GM20431 (cell line): ENCODE data around the gene MEX3C.

Experiments
- in situ Hi-C: fragments of 300-500 bp; cut with MseI, MboI; formaldehyde crosslinking; loops from one replicate; pipeline ENCODE4 v1.15.0; 2020; ENCODE audit warnings: low sequenced_read_pairs; ENCODE audit not compliant: unreplicated experiment

The MEX3C gene

DNA sequence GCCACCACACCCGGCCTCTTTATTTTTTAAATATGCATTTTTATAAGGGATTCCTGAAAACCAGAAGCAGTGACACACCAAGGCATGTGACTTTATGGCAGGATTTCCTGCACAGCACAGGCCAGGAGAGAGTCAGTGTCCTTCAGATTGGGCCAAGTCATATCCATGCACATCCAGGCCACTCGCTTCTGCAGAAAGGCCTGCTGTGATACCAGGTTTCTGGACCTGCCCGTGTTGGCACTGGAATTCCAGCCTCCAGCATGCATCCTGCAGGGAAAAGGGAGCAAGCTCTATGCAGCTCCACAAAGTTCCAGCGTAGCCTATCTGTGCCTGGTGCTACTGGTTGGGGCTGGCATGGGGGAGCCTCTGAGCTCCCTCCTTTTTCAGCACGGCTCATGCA lies 36.8 kb downstream of the MEX3C start:
- in situ Hi-C loops: no loop called here

DNA sequence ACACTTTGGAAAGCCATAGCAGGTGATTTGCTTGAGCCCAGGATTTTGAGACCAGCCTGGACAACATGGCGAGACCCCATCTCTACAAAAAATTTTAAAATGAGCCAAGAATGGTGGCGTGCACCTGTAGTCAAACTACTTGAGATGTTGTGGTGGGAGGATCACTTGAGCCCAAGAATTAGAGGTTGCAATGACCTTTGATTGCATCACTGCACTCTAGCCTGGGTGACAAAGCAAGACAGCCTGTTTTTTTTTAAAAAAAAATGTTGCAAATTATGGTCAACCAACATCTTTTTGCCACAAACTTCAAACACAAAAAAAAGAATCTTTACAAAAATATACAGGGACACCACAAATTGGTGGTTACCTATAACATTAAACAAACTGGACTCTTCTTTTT lies 40.3 kb downstream of the MEX3C start:
- in situ Hi-C loops: no loop called here

DNA sequence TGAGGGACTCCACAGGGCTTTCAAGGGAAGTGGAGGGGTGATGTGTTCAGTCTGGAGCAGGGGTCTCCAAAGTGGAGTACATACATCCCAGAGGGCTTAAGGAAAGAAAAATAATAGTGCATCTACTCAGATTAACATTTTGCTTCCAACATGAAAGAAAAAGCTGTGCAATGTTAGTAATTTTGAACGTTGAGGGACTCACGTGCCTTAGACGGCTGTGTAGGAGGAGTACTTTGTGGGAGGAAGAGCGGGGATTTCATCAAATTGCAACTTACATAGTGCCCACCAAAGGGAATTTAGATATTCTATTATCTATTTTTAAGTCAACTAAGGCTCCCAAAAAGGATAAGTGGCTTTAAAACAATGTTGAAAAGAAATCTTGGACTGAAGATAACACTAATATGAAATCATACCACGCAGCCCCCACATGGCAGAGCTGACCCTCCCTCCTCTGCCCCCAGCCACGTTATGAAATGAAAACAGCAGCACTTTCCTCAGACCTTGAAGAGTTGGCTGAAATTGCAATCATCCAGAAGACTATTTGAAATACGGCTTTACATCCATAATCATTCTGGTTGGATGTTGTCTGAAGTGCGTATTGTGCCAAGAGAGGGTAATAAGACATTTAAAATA lies 42.9 kb downstream of the MEX3C start:
- in situ Hi-C loops: no loop called here

DNA sequence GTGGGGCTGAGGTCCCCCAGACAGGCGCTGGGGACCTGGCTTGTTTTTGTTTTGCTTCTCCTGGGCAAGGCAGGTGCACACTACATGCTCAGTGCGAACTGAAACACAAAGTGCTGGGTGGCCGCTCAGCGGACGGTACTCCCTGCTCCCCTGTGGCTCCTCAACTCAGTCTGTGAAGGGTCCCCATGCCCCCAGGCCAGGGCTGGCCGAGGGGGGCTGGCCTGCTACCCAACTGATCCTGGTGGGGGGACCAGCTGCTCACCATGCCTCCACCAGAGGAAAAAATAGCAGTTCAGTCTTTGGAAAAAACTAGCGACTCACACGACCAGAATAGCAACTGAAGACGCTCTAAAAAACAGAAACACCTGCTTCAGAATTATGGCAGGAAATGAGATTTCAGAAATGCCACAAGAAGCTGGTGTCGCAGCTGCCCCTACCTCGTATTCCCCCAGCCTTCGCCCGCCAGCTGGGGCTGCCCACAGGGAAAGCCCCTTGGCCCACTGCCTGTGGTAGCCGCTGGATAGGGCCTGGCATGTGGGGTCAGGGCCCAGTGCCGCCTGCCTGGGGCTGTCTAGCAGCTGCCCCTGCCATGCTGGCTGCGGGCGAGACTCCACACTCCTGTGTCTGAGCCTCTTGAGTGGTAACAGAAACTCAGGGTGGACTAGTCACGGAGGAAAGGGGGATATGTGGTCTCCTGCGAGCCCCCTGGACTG lies 43.7 kb downstream of the MEX3C start:
- in situ Hi-C loops: no loop called here

DNA sequence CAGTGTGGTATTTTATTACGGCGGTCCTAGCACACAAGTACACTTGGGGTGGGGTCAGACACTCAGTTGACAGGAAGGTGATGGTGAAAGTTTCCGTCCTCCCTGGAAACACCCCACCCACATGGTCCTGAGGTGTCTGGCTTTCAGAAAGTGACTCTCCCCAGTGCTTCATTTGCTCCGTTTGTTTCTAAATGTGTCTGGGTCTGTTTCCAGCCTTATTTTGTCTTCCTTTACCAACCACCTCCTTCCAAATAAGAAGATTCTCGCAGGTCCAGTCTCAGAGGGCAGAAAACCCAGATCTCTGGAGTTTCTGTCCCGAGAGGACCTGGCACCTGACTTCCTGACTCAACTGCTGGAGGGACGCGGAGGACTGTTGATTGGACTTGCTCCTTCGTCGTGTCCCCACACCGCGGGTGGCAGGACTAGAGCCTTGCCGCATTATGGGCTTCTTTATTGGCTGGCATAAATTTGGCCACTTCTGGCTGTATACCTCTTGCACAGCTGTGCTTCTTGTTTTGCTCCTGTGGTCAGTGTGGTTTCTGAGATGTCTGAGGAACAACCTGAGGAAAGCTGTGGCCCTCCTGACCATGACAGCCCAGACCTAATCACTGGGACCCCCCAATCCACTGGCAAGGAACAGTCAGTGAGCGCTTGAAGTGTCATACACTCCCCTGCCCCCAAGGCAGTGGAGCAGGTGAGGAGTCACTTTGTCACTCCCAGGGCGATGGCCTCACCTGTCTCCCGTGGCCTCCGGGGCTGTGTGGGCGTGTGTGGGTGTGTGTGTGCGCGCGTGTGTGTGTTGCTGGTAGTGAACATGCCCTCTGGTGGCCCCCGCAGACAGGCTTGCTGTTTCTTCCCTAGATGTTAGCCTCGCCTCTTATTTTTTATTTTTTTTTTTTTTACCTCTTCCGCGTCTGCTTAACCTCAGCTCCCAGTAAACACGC lies 45.6 kb downstream of the MEX3C start:
- in situ Hi-C loops: no loop called here

DNA sequence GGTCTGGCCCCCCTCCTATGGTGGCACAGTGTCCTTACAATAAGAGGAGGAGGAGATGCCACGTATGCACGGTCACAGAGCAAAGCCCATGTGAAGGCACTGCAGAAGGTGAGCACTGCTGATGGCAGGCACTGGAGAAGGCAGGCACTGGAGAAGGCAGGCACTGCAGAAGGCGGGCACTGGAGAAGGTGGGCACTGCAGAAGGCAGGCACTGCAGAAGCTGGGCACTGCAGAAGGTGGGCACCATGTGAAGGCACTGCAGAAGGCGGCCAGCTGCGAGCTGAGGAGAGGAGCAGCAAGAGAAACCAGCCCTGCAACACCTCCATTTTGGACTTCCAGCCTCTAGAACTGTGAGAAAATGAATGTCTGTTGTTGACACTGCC lies 46.3 kb downstream of the MEX3C start:
- in situ Hi-C loops: no loop called here

DNA sequence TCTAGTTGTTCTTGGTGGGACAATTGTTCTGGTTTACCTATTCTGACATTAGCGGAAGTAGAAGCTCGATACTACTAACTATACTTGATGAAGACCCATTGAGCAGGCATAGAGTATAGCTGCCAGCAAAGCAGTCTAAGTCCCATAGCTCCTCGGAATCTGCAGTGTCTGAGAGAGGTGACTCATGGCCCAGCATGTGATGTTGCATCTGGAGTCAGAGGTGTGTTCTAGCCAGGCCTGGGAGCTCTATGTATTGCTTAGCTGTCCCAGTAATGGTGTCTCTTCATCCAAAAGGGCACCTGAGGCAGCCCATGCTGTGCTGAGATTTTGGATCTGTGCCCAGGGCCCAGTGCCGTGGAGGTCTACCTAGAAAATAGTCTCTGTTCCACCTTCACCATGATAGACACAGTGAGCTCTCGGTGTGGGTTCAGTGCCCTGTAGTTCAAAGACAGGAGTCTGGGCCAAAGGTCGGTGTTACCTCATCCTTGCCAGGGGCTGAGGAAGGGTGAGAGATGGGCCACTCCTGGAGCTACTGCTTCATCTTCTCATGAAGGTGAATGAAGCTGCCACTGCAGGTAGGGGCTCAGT lies 47.3 kb downstream of the MEX3C start:
- in situ Hi-C loops: no loop called here

DNA sequence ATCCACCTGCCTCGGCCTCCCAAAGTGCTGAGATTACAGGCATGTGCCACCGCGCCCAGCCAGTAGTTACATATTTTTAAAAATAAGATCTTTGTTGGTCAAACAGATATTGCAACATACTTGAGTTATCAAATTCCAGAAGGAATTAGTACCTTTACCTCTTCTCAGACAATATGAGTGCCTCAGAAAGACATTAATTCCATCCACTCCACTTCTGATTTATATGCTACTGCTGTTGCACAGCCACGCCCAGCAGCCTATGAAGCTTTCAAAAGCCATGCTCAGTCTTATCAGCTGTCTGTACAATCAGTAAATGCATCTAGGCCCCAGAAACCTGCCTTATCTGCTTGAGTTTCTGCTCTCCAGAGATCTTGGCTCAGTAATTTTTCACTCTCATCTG lies 47.8 kb downstream of the MEX3C start:
- in situ Hi-C loops: no loop called here

DNA sequence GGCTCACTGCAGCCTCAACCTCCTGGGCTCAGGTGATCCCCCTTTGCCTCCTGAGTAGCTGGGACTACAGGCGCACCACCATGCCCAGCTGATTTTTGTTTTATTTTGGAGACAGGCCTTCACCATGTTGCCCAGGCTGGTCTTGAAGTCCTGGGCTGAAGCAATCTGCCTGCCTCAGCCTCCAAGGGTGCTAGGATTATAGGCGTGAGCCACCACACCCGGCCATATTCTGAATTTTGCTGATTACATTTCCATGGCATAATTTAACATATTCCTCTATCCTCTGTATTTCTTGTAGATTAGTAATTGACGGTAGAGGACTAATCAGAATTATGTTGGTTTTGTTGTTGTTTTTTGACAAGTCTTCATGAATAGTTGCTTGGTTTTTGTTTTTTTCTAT lies 50.6 kb downstream of the MEX3C start:
- in situ Hi-C loops: no loop called here

DNA sequence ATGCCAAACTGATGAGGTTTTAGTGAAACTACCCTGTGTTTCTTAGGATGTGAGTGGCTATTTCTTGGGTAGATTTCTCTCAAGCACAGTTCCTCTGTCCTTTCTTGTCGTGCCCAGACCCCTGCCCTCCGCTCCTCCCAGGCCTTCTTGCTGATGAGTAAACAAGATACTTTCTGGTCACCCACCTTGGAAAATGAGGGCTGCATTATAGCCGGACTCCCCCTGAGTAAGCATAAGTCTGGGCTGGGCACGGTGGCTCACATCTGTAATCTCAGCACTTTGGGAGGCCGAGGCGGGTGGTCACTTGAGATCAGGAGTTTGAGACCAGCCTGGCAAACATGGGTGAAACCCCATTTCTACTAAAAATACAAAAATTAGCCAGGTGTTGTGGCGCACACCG lies 58.5 kb downstream of the MEX3C start:
- in situ Hi-C loops: no loop called here

DNA sequence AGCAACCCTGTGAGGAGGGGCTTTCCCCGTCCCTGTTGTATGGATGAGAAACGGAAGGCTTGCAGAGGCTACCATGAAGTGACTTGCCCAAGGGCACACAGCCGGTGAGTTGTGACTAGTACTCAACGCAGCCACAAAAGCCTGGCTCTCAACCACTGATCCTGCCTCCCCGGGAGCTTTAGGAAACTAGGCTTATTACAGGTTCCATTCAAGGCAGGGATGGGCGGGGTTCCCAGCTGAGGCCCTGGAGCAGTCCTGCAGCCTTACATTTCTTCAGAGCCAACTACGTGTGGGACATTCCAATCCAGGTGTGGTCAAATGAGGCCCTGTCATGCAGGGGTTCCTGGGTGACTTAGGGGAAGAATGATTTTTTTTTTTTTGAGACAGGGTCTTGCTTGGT lies 59.6 kb downstream of the MEX3C start:
- in situ Hi-C loops: no loop called here

DNA sequence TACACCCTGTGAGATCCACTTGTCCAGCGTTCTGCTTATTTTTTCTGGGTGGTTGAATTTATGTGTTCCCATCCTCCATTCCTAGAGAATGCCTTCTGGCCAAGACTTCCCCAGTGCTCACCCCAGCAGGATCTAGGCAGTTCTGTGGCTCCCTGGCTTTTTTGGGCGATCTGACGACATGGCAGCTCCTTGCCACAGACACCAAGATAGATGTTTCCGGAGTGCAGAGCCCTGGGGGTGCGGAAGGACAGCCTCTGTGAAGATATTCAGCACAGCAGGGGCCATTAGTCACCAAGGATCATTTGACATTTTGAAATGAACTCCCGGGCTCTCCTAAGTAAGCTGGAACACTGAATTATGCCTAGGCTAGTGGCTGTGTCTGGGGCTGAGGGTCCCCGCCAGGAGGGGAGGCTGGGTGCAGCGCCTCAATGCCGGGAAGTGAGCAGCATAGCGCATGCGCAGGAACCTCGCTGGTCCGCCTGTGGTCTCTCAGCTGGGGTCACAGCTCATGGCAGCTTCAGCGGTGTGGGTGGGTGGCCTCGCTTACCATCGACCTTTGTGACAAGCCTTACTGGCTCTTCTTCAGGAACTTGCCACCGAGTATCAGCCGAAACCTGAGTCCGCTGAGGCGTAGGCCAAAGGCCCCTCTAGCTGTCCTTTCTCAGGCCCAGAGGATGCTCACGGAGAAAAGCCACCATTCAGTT lies 60.3 kb downstream of the MEX3C start:
- in situ Hi-C loops: no loop called here

DNA sequence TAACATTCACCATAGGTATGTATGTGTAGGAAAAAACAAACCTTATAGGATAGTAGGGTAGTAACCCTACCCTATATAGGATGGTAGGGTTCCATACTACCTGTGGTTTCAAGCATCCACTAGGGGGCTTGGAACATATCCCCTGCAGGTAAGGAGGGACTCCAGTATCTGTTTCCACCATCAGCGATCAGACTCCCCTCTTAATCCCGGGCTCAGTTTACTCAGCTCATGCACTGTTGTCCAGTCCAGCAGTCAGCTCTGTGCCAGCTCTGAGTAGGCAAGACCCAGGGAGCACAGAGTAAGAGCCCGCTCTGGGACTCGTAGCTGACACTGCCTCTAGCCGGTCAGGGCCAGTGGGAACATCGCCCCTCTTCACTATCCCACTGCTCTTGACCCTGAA lies 61.7 kb downstream of the MEX3C start:
- in situ Hi-C loops: no loop called here

DNA sequence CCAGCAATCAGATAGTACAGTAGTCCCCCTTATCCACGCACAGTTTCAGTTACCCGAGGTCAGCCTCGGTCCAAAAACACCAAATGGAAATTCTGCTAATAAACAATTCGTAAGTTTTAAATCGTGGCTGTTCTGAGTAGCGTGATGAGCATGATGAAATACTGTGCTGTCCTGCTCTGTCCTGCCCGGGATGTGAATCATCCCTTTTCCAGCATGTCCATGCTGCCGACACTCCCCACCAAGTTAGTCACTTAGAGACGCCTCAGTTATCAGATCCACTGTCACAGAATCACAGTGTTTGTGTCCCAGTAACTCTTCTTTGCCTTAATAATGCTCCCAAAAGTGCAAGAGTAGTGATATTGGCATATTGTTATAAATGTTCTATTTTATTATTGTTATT lies 62.1 kb downstream of the MEX3C start:
- in situ Hi-C loops: no loop called here

DNA sequence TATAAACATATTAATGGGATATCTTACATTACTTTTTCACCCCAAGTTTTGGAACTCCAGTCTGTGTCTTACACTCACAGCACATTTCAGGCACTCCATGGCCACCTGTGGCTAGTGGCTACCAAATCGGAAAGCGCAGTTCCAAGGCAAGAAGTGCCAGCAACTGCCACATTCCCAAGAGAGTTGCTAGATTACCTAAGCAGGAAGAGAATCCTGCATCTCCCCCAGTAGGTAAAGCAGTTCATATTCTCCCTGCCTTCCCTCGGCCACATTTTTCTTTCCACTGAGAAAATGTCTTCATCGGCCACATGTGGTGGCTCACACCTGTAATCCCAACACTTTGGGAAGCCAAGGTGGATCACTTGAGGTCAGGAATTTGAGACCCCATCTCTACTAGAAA lies 62.8 kb downstream of the MEX3C start:
- in situ Hi-C loops: no loop called here

DNA sequence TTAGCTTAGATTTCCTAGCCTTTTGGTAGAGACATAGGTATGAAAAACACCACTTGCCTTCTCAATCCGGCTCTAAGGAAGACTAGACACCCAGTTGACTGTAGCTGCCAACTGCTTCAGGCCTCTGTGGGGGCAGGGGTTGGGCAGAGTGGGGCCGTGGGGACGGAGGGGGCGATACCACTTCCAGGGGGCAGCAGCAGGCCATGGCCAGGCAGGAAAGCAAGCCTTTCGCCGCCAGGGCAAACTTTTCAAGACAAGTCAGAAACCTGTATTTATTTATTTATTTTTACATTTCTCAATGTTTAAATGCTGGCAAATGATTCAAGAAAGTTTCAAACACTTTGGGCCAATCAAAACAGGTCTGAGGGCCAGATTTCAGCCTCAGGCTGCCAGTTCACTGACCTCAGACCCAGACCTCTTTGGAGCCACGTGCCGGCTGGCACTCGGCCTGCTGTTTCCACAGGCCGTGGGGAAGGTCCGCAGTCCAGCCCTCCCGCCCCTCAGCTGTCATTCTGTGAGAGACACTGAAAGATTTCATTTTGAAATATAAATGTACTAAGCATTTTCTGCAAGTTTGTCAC lies 63.8 kb downstream of the MEX3C start:
- in situ Hi-C loops: no loop called here

DNA sequence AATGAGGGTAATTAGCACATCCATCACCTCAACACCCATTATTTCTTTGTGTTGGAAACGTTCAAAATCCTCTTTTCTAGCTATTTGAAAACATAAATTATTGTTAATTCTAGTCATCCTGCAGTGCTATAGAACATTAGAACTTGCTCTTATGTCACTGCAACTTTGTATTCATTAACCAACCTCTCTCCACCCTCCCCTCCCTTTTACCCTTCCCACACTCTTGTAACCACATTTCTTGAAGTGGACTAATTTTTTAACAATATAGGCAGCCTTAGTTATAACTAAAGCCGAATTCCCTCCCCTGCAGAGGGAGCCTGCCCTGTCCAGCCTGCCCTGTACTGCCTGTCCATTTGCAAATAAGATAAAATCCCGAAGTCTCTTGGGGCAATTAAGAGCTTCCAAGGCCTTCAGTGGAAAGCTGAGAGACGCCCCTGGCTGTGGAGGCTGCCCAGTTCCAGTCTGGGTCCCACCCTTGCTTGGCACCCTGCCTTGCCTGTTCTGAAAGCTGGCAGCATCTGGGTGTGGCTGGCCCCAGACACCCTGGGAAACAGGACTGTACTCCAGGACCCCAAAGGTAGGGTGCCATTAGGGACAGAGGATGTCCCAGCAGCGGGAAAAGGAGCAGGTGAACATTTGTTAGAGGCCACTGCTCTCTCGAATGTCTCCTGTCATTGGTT lies 65.1 kb downstream of the MEX3C start:
- in situ Hi-C loops: no loop called here

DNA sequence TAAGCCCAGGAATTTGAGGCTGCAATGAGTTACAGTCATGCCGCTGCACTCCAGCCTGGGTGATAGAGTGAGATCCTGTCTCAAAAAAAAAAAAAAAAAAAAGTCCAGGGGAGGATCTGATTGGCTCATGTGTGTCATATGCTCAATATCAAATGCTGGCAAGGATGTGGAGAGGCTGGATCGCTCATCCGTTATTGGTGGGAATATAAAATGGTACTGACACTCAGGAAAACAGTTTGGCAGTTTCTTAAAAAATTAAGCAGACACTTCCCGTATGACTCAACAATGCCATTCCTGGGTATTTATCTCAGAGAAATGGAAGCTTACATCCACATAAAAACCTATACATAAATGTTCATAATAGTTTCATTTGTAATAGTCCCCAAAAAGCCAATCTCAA lies 68.9 kb downstream of the MEX3C start:
- in situ Hi-C loops: no loop called here

DNA sequence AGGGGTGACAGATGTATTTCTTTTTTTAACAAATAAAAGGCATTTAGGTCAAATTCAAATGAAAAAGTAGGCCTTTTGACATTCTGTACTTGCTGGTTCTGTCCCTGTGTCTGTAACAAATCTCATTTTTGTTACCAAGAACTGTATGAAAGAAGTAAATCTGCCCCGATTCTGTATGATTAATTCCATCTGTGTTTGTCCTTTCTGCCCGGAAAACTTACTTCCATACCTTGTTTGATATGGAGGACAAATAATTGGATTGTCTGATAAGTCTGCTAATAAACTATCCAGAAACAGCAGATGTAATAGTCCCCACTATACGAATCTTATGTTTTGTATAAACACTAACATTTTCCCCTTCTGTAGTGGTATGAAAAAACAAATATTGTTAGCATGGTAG lies 69.8 kb downstream of the MEX3C start:
- in situ Hi-C loops: no loop called here
